Non-pigmented ciliary epithelial cell (primary cell): Measurements from ENCODE around the gene OR10D3.
"Not testable (repeated sequence)": the region's sequence is repeated elsewhere in the genome, so short reads cannot be mapped to it uniquely, and the experiment has no call there.

Experiments used
- DNase-seq: peaks from one replicate; pipeline ENCODE4 v3.0.0-alpha.2; 2010; ENCODE audit warnings: low read depth

The OR10D3 gene

GRCh38 chr11:124183068-124183467, at the start of gene OR10D3:
Gene OR10D3 (plus strand): TSS chr11:124183345. CDS start chr11:124185270, 1,925 bp downstream.
- no peak for DNase-seq

- no peak for DNase-seq
These were observed 40.1 kb upstream of the OR10D3 start for GRCh38 chr11:124143034-124143433.

GRCh38 chr11:124147951-124148350, 35.2 kb upstream of the OR10D3 start:
- no peak for DNase-seq

- DNase-seq = no peak
These were observed 32.5 kb upstream of the OR10D3 start for GRCh38 chr11:124150684-124151083.

- DNase-seq = no peak
These were observed 30.3 kb upstream of the OR10D3 start for GRCh38 chr11:124152770-124153407.

- no peak for DNase-seq
These were observed 29.3 kb upstream of the OR10D3 start for GRCh38 chr11:124153821-124154220.

GRCh38 chr11:124159481-124159880, 23.7 kb upstream of the OR10D3 start:
- no peak for DNase-seq

- no peak for DNase-seq
These were observed 22.2 kb upstream of the OR10D3 start for GRCh38 chr11:124160986-124161385.

GRCh38 chr11:124167826-124168231, 15.3 kb upstream of the OR10D3 start:
- no peak for DNase-seq

- no peak for DNase-seq
These were observed 14.3 kb upstream of the OR10D3 start for GRCh38 chr11:124168796-124169195.

- DNase-seq = not testable (repeated sequence)
These were observed 12.8 kb upstream of the OR10D3 start for GRCh38 chr11:124170315-124170714.

- DNase-seq = no peak
These were observed 12.2 kb upstream of the OR10D3 start for GRCh38 chr11:124170801-124171586.

- DNase-seq = no peak
These were observed 11.0 kb upstream of the OR10D3 start for GRCh38 chr11:124172101-124172500.

GRCh38 chr11:124172599-124172998, 10.5 kb upstream of the OR10D3 start:
- DNase-seq = no peak

- DNase-seq = peak; percentile 55
These were observed 9.1 kb upstream of the OR10D3 start for GRCh38 chr11:124174001-124174583.

GRCh38 chr11:124176925-124177715, 6.0 kb upstream of the OR10D3 start:
- no peak for DNase-seq

- no peak for DNase-seq
These were observed 3.8 kb upstream of the OR10D3 start for GRCh38 chr11:124179310-124179709.

GRCh38 chr11:124190298-124191139, 7.4 kb downstream of the OR10D3 start:
- DNase-seq = no peak

- DNase-seq = no peak
These were observed 10.3 kb downstream of the OR10D3 start for GRCh38 chr11:124193221-124194010.
